ENCODE results near the gene CYP46A1. TPM values are rescaled to one million over a fixed set of nuclear protein-coding genes. Genes with fewer than 3 reads are reported as not detected.
A peak's percentile ranks its signal among the peaks of the same experiment; 100 is the strongest.

The CYP46A1 gene
- total RNA-seq (under 1 TPM; 0.11 to 0.22 TPM), total RNA-seq (0 to 1.6 (median 0.21) reads per million in 172 experiments)
- 0.19 TPM for polyA plus RNA-seq (2013, experiment 1 of 2)
- 0.46 TPM for polyA plus RNA-seq (2013, experiment 2 of 2)

GRCh38 chr14:99683619-99684409, at the start of gene CYP46A1:
Gene CYP46A1, plus strand, starts transcription at chr14:99684298. Its CDS starts 120 bp downstream, at chr14:99684418.
- H3K36me3 ChIP-seq (ENCODE audit: insufficient read depth, low read length) = no peaks in the 10 kb centered on the region
- peak; percentile 99 to 100 (median 100) for DNase-seq
- no peaks in the 10 kb centered on the region for H3K36me3 Mint-ChIP-seq (ENCODE audit: low read depth)
- H3K4me3 Mint-ChIP-seq = peak within 1 kb of the TSS; percentile 95
- POLR2A ChIA-PET = interaction anchor here (0.9 to 2.3 kb wide), 5 partner anchors 16 to 288 kb away, joined by 3 to 23 read pairs (median 3); partner anchors contain the start of genes CCDC85C, CCNK, EML1 and SETD3
- peaks cover 10 to 14% of the 10 kb centered on the region in 2 experiments for H3K27me3 ChIP-seq (ENCODE audit: control insufficient read depth in 1 of 2, insufficient read depth in 2 of 2, low read length in 2 of 2)
- CTCF ChIA-PET = interaction anchor here (0.6 to 1.0 kb wide), 3 partner anchors 202 to 295 kb away, joined by 3 to 4 read pairs (median 3); no protein-coding TSS in a partner anchor
- H3K4me3 ChIP-seq (ENCODE audit: low read length) = peak within 1 kb of the TSS; percentile 64
- H3K27ac ChIP-seq (ENCODE audit: low read depth in 1 of 2, low read length in 2 of 2) = peak within 1 kb of the TSS; percentile 46 to 50
- intact Hi-C loops (cut with DNase I, micrococcal nuclease) = loop anchor here in 1 of 2 experiments (2.0 to 10.0 kb wide), 5 partner anchors 79 to 693 kb away; partner anchors contain the start of genes CCDC85C, EML1 and WDR25
- peaks cover 12% of the 10 kb centered on the region for H3K4me1 Mint-ChIP-seq (ENCODE audit: low read depth)
- H3K27ac Mint-ChIP-seq = peak within 1 kb of the TSS; percentile 55
- no peaks in the 10 kb centered on the region for H3K9me3 Mint-ChIP-seq
- H3K4me1 ChIP-seq (ENCODE audit: insufficient read depth, low read length) = peaks cover 31% of the 10 kb centered on the region
- no peak for TF ChIP-seq CTCF (IDR thresholded peaks at IDR 0.05)
- ATAC-seq (ENCODE audit: poor library complexity) = peak; percentile 94
- peaks cover 18% of the 10 kb centered on the region for H3K27me3 Mint-ChIP-seq
- H3K9me3 ChIP-seq (ENCODE audit: control insufficient read depth in 1 of 2, insufficient read depth in 1 of 2, low read length in 2 of 2) = peaks cover 0 to 11% of the 10 kb centered on the region in 2 experiments

GRCh38 chr14:99634443-99634842, 49.7 kb upstream of the CYP46A1 start:
- H3K27me3 ChIP-seq (ENCODE audit: control insufficient read depth in 1 of 2, insufficient read depth in 2 of 2, low read length in 2 of 2) = no peaks in the 10 kb centered on the region
- H3K36me3 ChIP-seq (ENCODE audit: insufficient read depth, low read length) = no peaks in the 10 kb centered on the region
- ATAC-seq (ENCODE audit: poor library complexity) = no peak
- no peak overlapping the region for H3K27ac ChIP-seq (ENCODE audit: low read depth in 1 of 2, low read length in 2 of 2)
- Mint-ChIP-seq H3K4me1 (ENCODE audit: low read depth) (no peaks in the 10 kb centered on the region), H3K27me3 (no peaks in the 10 kb centered on the region), H3K9me3 (no peaks in the 10 kb centered on the region), H3K4me3 (no peak overlapping the region), H3K36me3 (ENCODE audit: low read depth) (no peaks in the 10 kb centered on the region), H3K27ac (no peak overlapping the region)
- no peak overlapping the region for H3K4me3 ChIP-seq (ENCODE audit: low read length)
- TF ChIP-seq CTCF (IDR thresholded peaks at IDR 0.05) = no peak
- intact Hi-C loops (cut with DNase I, micrococcal nuclease) = no loop called here
- ChIA-PET POLR2A (no interaction called here), CTCF (no interaction called here)
- no peaks in the 10 kb centered on the region for H3K9me3 ChIP-seq (ENCODE audit: control insufficient read depth in 1 of 2, insufficient read depth in 1 of 2, low read length in 2 of 2)
- no peaks in the 10 kb centered on the region for H3K4me1 ChIP-seq (ENCODE audit: insufficient read depth, low read length)
- DNase-seq = no peak

- Histone ChIP-seq H3K4me3 (ENCODE audit: low read length) (no peak overlapping the region), H3K27ac (ENCODE audit: low read depth in 1 of 2, low read length in 2 of 2) (no peak overlapping the region), H3K27me3 (ENCODE audit: control insufficient read depth in 1 of 2, insufficient read depth in 2 of 2, low read length in 2 of 2) (no peaks in the 10 kb centered on the region), H3K4me1 (ENCODE audit: insufficient read depth, low read length) (no peaks in the 10 kb centered on the region), H3K9me3 (ENCODE audit: control insufficient read depth in 1 of 2, insufficient read depth in 1 of 2, low read length in 2 of 2) (no peaks in the 10 kb centered on the region), H3K36me3 (ENCODE audit: insufficient read depth, low read length) (no peaks in the 10 kb centered on the region)
- no peaks in the 10 kb centered on the region for H3K9me3 Mint-ChIP-seq
- H3K27me3 Mint-ChIP-seq = no peaks in the 10 kb centered on the region
- ATAC-seq (ENCODE audit: poor library complexity) (no peak), DNase-seq (no peak)
- no peak overlapping the region for H3K27ac Mint-ChIP-seq
- no peak overlapping the region for H3K4me3 Mint-ChIP-seq
- POLR2A ChIA-PET = no interaction called here
- CTCF ChIA-PET = no interaction called here
- H3K4me1 Mint-ChIP-seq (ENCODE audit: low read depth) = no peaks in the 10 kb centered on the region
- no peaks in the 10 kb centered on the region for H3K36me3 Mint-ChIP-seq (ENCODE audit: low read depth)
- intact Hi-C loops (cut with DNase I, micrococcal nuclease) = no loop called here
- TF ChIP-seq CTCF (IDR thresholded peaks at IDR 0.05) = no peak
These were observed 49.0 kb upstream of the CYP46A1 start for GRCh38 chr14:99635116-99635515.

Measured in CD4-positive, alpha-beta T cell (primary cell).